ENCODE measurements around the gene KSR2. TPM values are rescaled to one million over a fixed set of nuclear protein-coding genes. Genes with fewer than 3 reads are reported as not detected.

Gene KSR2
- total RNA-seq, 1 donor from 2014 or later: 1.4 TPM

DNA sequence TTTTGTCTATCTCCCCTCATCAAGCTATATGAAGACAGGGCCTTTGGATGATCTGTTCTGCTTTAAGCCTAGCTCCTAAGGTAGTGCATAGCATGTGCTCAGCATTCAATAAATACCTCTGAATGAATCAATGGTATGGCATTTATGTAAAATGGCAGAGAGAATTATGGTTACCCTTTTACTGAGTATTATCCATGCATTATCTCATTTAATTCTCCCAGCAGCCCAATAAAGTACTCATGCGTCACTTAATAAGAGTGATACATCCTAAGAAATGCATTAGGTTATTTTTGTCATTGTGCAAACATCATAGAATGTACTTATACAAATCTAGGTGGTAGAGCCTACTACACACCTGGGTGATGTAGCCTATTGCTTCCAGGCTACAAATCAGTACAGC is 269.7 kb downstream of the KSR2 start:
- no peak for ATAC-seq
- Histone ChIP-seq H3K4me1 (no peaks in the 10 kb centered on the region), H3K27me3 (no peaks in the 10 kb centered on the region), H3K4me3 (no peak overlapping the region), H3K27ac (no peak overlapping the region), H3K36me3 (no peaks in the 10 kb centered on the region), H3K9me3 (no peaks in the 10 kb centered on the region)
- no peak for DNase-seq
- intact Hi-C loops (cut with DNase I): no loop called here
- TF ChIP-seq, protein P1, sequence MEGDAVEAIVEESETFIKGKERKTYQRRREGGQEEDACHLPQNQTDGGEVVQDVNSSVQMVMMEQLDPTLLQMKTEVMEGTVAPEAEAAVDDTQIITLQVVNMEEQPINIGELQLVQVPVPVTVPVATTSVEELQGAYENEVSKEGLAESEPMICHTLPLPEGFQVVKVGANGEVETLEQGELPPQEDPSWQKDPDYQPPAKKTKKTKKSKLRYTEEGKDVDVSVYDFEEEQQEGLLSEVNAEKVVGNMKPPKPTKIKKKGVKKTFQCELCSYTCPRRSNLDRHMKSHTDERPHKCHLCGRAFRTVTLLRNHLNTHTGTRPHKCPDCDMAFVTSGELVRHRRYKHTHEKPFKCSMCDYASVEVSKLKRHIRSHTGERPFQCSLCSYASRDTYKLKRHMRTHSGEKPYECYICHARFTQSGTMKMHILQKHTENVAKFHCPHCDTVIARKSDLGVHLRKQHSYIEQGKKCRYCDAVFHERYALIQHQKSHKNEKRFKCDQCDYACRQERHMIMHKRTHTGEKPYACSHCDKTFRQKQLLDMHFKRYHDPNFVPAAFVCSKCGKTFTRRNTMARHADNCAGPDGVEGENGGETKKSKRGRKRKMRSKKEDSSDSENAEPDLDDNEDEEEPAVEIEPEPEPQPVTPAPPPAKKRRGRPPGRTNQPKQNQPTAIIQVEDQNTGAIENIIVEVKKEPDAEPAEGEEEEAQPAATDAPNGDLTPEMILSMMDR (IDR thresholded peaks at IDR 0.05): no peak

DNA sequence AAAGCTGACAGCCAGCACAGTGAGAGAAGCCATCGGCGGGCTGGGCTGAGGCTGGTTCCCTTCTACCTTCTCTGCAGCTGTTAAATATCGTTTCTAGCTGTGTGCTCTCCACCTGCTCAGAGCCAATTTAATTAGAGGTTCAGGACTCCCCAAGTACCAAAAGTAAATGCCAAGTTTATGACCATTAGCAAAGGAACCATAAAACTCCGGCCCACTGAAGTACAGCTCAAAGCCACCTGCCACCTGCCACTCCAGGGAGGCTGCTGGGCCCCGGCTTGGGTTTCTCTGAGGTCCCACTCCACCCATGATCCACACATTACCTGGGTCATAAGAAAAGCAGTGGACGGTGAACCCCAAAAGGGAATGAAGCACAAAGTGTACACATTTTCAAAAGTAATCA is 272.8 kb downstream of the KSR2 start:
- no peaks in the 10 kb centered on the region for H3K9me3 ChIP-seq
- H3K4me1 ChIP-seq: no peaks in the 10 kb centered on the region
- no peaks in the 10 kb centered on the region for H3K36me3 ChIP-seq
- ATAC-seq (no peak), DNase-seq (no peak)
- intact Hi-C loops (cut with DNase I): no loop called here
- TF ChIP-seq, protein P1 (IDR thresholded peaks at IDR 0.05): no peak
- H3K4me3 ChIP-seq: no peak overlapping the region
- H3K27ac ChIP-seq: no peak overlapping the region
- H3K27me3 ChIP-seq: no peaks in the 10 kb centered on the region

DNA sequence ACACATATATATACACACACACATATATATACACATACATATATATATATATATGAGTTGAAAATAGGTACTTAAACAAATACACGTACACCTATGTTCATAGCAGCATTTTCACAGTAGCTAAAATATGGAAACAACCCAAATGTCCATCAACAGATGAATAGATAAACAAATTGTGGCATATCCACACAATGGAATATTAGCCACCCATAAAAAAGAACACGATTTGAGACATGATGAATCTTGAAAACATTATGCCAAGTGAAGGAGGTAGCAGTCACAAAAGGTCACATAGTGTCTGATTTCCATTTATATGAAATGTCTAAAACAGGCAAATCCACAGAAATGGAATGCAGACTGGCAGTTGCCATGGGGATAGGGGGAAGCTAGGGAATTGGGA is 276.3 kb downstream of the KSR2 start:
- DNase-seq (no peak), ATAC-seq (no peak)
- H3K27ac ChIP-seq: no peak overlapping the region
- no peaks in the 10 kb centered on the region for H3K4me1 ChIP-seq
- H3K36me3 ChIP-seq: no peaks in the 10 kb centered on the region
- H3K4me3 ChIP-seq: no peak overlapping the region
- H3K27me3 ChIP-seq: no peaks in the 10 kb centered on the region
- TF ChIP-seq, protein P1 (IDR thresholded peaks at IDR 0.05): no peak
- H3K9me3 ChIP-seq: no peaks in the 10 kb centered on the region
- intact Hi-C loops (cut with DNase I): no loop called here

DNA sequence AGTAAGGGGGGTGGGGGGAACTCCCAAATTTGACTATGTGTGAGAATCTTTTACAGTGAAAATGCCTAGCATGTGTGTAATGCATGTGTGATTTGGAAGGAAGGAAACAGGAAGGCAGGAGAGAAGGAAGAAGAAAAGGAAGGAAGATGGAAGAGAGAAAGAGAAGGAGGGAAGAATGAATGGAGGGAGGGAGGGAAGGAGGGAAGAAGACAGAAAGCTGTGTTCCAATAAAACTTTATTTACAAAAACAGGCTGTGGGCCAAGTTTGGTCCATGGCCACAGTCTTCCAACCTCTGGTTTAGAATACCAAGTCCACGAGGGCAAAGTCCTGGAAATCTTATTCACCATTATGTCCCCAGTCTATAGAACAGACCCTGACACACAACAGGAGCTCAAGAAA is 278.9 kb downstream of the KSR2 start:
- TF ChIP-seq, protein P1 (IDR thresholded peaks at IDR 0.05): no peak
- H3K4me3 ChIP-seq: no peak overlapping the region
- ATAC-seq (no peak), DNase-seq (no peak)
- no peaks in the 10 kb centered on the region for H3K4me1 ChIP-seq
- H3K9me3 ChIP-seq: no peaks in the 10 kb centered on the region
- no peaks in the 10 kb centered on the region for H3K27me3 ChIP-seq
- H3K27ac ChIP-seq: no peak overlapping the region
- H3K36me3 ChIP-seq: no peaks in the 10 kb centered on the region
- intact Hi-C loops (cut with DNase I): no loop called here

DNA sequence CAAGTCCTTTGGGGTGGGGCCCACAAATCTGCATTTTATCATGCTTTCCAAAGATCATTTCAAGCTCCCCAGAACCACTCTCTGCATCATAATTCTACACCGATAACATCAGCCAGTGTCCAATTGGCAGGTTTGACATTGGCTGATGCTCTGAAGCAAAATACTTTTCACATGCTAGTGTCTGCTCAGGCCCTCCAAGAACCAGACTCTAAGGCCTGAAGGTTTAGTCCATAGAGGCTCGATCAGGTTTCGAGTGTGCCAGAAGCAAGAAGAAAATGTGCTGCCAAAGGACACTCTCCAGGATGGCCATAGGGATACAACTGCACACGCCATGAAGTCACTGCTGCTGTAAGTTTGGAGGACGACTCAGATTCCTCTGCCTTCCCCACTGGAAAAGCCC is 280.3 kb downstream of the KSR2 start:
- Histone ChIP-seq H3K36me3 (no peaks in the 10 kb centered on the region), H3K4me3 (no peak overlapping the region), H3K27me3 (no peaks in the 10 kb centered on the region), H3K4me1 (no peaks in the 10 kb centered on the region), H3K9me3 (no peaks in the 10 kb centered on the region), H3K27ac (no peak overlapping the region)
- ATAC-seq (no peak), DNase-seq (no peak)
- TF ChIP-seq, protein P1 (IDR thresholded peaks at IDR 0.05): no peak
- intact Hi-C loops (cut with DNase I): no loop called here

DNA sequence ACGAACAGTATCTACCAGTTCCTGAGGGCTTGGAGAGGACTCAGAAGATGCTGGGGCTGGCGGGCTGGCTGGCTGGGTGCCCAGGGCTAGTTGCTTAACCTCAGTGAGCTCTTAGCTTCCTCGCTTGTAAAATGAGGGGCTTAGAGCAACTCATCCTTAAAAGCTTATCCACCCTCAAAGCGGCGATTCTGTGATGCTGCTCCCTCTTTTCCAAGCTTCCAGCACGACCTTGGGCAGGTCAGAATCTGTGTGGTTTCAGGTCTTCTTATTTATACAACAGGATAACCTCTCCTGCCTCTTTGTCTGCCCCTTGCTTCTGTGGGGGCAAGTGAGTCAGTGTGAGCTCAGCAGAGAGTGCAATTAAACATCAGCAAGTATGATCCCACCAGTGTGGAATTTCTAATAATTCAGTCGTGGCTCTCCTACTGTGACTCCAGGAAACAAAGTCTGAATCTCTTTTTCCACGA is 281.8 kb downstream of the KSR2 start:
- DNase-seq: no peak
- intact Hi-C loops (cut with DNase I): no loop called here
- no peak overlapping the region for H3K4me3 ChIP-seq
- TF ChIP-seq, protein P1 (IDR thresholded peaks at IDR 0.05): no peak
- ATAC-seq: no peak
- H3K27ac ChIP-seq: no peak overlapping the region
- H3K36me3 ChIP-seq: no peaks in the 10 kb centered on the region
- H3K4me1 ChIP-seq: no peaks in the 10 kb centered on the region
- H3K27me3 ChIP-seq: no peaks in the 10 kb centered on the region
- H3K9me3 ChIP-seq: no peaks in the 10 kb centered on the region

All from upper lobe of right lung (tissue), 1 donor.